ENCODE measurements around the gene MYOD1. TPM values are rescaled to one million over a fixed set of nuclear protein-coding genes. Genes with fewer than 3 reads are reported as not detected.

The MYOD1 gene
- total and polyA plus RNA-seq, 8 donors: not detected

- H3K9me3 ChIP-seq: no peaks in the 10 kb centered on the region
- no peaks in the 10 kb centered on the region for H3K4me1 ChIP-seq
- no peaks in the 10 kb centered on the region for H3K27me3 ChIP-seq
- no peak overlapping the region for H3K4me3 ChIP-seq
- H3K36me3 ChIP-seq: no peaks in the 10 kb centered on the region
- intact Hi-C loops (cut with DNase I): loop anchor here in 1 of 3 donors (10.0 kb wide), 1 partner anchor 225 kb away; no protein-coding TSS in a partner anchor
- ATAC-seq: no peak
- TF ChIP-seq CTCF (IDR thresholded peaks at IDR 0.05): no peak
- H3K27ac ChIP-seq: no peak overlapping the region
- DNase-seq: peak in 2 of 6 donors; percentile 28 to 34
- no peak for FAIRE-seq
- WGBS, 2 donors: 62 to 67% methylated on average over 13 of the region's 13 CpGs
These were observed 30.8 kb downstream of the MYOD1 start for GRCh38 chr11:17750013-17750800.

- H3K9me3 ChIP-seq: no peaks in the 10 kb centered on the region
- H3K27me3 ChIP-seq: no peaks in the 10 kb centered on the region
- no peak overlapping the region for H3K4me3 ChIP-seq
- FAIRE-seq (no peak), DNase-seq (no peak), ATAC-seq (no peak)
- no peak for TF ChIP-seq CTCF (IDR thresholded peaks at IDR 0.05)
- no peak overlapping the region for H3K27ac ChIP-seq
- WGBS, 2 donors: 41 to 52% methylated on average over 2 of the region's 2 CpGs
- intact Hi-C loops (cut with DNase I): loop anchor here in 1 of 3 donors (10.0 kb wide), 1 partner anchor 224 kb away; no protein-coding TSS in a partner anchor
- H3K4me1 ChIP-seq: no peaks in the 10 kb centered on the region
- H3K36me3 ChIP-seq: no peaks in the 10 kb centered on the region
These were observed 31.4 kb downstream of the MYOD1 start for GRCh38 chr11:17750801-17751165.

GRCh38 chr11:17751558-17751957 lies 32.2 kb downstream of the MYOD1 start:
- Histone ChIP-seq H3K36me3 (no peaks in the 10 kb centered on the region), H3K27ac (no peak overlapping the region), H3K4me1 (no peaks in the 10 kb centered on the region), H3K9me3 (no peaks in the 10 kb centered on the region), H3K4me3 (no peak overlapping the region), H3K27me3 (no peaks in the 10 kb centered on the region)
- FAIRE-seq (no peak), ATAC-seq (no peak), DNase-seq (peak in 2 of 6 donors; percentile 11 to 31)
- intact Hi-C loops (cut with DNase I): loop anchor here in 1 of 3 donors (10.0 kb wide), 1 partner anchor 223 kb away; no protein-coding TSS in a partner anchor
- TF ChIP-seq CTCF (IDR thresholded peaks at IDR 0.05): no peak
- WGBS, 2 donors: 40 to 47% methylated on average over 2 of the region's 2 CpGs

- ATAC-seq: peak in 2 of 4 donors; percentile 26 to 49
- no peak for FAIRE-seq
- TF ChIP-seq CTCF (IDR thresholded peaks at IDR 0.05): no peak
- Histone ChIP-seq H3K27me3 (no peaks in the 10 kb centered on the region), H3K4me1 (no peaks in the 10 kb centered on the region), H3K27ac (no peak overlapping the region), H3K9me3 (no peaks in the 10 kb centered on the region), H3K4me3 (no peak overlapping the region), H3K36me3 (no peaks in the 10 kb centered on the region)
- intact Hi-C loops (cut with DNase I): loop anchor here in 1 of 3 donors (10.0 kb wide), 1 partner anchor 223 kb away; no protein-coding TSS in a partner anchor
- WGBS, 2 donors: 37 to 41% methylated on average over 7 of the region's 7 CpGs
- peak in 2 of 6 donors; percentile 13 to 38 for DNase-seq
These were observed 32.8 kb downstream of the MYOD1 start for GRCh38 chr11:17752144-17752543.

- FAIRE-seq: no peak
- no peak overlapping the region for H3K4me3 ChIP-seq
- no peaks in the 10 kb centered on the region for H3K36me3 ChIP-seq
- ATAC-seq: no peak
- H3K27ac ChIP-seq: no peak overlapping the region
- no peak for TF ChIP-seq CTCF (IDR thresholded peaks at IDR 0.05)
- WGBS, 2 donors: 67 to 71% methylated on average over 5 of the region's 5 CpGs
- peak in 2 of 6 donors; percentile 33 to 43 for DNase-seq
- intact Hi-C loops (cut with DNase I): loop anchor here in 1 of 3 donors (10.0 kb wide), 1 partner anchor 222 kb away; no protein-coding TSS in a partner anchor
- H3K27me3 ChIP-seq: no peaks in the 10 kb centered on the region
- no peaks in the 10 kb centered on the region for H3K9me3 ChIP-seq
- H3K4me1 ChIP-seq: no peaks in the 10 kb centered on the region
These were observed 33.8 kb downstream of the MYOD1 start for GRCh38 chr11:17753153-17753552.
